ENCODE results near the gene ZNF536. TPM values are rescaled to one million over a fixed set of nuclear protein-coding genes. Genes with fewer than 3 reads are reported as not detected.

ZNF536 gene
- total RNA-seq, 1 experiment from 2014 or later: not detected

DNA sequence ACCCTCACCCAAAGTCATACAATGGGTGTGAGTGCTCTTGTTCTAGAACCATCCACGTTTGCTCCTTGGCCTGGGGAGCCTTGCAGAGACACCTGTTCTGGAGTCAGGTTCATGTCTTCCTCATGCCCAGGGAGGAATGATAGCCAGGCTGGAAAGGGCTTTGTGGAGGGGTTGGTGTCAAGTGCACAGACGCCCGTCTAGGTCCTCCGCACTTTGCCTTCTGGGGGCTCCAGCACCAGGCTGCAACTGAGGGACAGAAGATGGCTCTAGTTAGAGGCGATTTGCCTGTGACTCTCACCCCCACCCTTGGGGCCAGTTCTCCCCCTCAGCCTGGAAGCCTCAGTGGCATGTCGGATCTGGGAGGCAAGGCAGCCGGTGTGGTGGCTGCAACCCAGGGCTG is 47.2 kb upstream of the ZNF536 start:
- TF ChIP-seq, protein P1, sequence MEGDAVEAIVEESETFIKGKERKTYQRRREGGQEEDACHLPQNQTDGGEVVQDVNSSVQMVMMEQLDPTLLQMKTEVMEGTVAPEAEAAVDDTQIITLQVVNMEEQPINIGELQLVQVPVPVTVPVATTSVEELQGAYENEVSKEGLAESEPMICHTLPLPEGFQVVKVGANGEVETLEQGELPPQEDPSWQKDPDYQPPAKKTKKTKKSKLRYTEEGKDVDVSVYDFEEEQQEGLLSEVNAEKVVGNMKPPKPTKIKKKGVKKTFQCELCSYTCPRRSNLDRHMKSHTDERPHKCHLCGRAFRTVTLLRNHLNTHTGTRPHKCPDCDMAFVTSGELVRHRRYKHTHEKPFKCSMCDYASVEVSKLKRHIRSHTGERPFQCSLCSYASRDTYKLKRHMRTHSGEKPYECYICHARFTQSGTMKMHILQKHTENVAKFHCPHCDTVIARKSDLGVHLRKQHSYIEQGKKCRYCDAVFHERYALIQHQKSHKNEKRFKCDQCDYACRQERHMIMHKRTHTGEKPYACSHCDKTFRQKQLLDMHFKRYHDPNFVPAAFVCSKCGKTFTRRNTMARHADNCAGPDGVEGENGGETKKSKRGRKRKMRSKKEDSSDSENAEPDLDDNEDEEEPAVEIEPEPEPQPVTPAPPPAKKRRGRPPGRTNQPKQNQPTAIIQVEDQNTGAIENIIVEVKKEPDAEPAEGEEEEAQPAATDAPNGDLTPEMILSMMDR (IDR thresholded peaks at IDR 0.05; ENCODE audit: insufficient read depth in 1 of 2, low read depth in 1 of 2, low read length in 1 of 2, severe bottlenecking in 1 of 2, unreplicated experiment in 1 of 2): no peak
- intact Hi-C loops (cut with micrococcal nuclease; ENCODE audit: unreplicated experiment): no loop called here
- ChIA-PET CTCF (no interaction called here), POLR2A (no interaction called here)
- no peak for DNase-seq
- no peaks in the 10 kb centered on the region for H3K27me3 Mint-ChIP-seq (ENCODE audit: insufficient read depth, unreplicated experiment)
- peaks cover 28% of the 10 kb centered on the region for H3K9me3 Mint-ChIP-seq (ENCODE audit: unreplicated experiment)
- peaks cover 16% of the 10 kb centered on the region for H3K4me1 ChIP-seq
- H3K27me3 ChIP-seq (replicated peaks; ENCODE audit: control insufficient read depth, insufficient read depth, low read length): no peaks in the 10 kb centered on the region
- no peak overlapping the region for H3K4me3 Mint-ChIP-seq (ENCODE audit: unreplicated experiment)
- no TSS peak for BruUV-seq (replicated peaks)
- H3K27ac Mint-ChIP-seq (ENCODE audit: unreplicated experiment): no peak overlapping the region
- 0 out of 2 replicates have a peak, but pooled peaks cover 4% of the 10 kb centered on the region for H3K9me3 ChIP-seq
- H3K4me1 Mint-ChIP-seq (ENCODE audit: low read depth, unreplicated experiment): no peaks in the 10 kb centered on the region
- no peaks in the 10 kb centered on the region for H3K36me3 ChIP-seq (ENCODE audit: control insufficient read depth, insufficient read depth, low read length)
- peaks cover 7% of the 10 kb centered on the region for H3K36me3 Mint-ChIP-seq (ENCODE audit: insufficient read depth, unreplicated experiment)
- no peak overlapping the region for H3K4me3 ChIP-seq (ENCODE audit: low read depth, low read length)

GRCh38 chr19:30325676-30326392 is 46.4 kb upstream of the ZNF536 start:
- H3K27me3 Mint-ChIP-seq (ENCODE audit: insufficient read depth, unreplicated experiment): no peaks in the 10 kb centered on the region
- H3K9me3 Mint-ChIP-seq (ENCODE audit: unreplicated experiment): peaks cover 28% of the 10 kb centered on the region
- ChIA-PET CTCF (no interaction called here), POLR2A (no interaction called here)
- no peaks in the 10 kb centered on the region for H3K4me1 Mint-ChIP-seq (ENCODE audit: low read depth, unreplicated experiment)
- no peak for DNase-seq
- no peaks in the 10 kb centered on the region for H3K27me3 ChIP-seq (replicated peaks; ENCODE audit: control insufficient read depth, insufficient read depth, low read length)
- intact Hi-C loops (cut with micrococcal nuclease; ENCODE audit: unreplicated experiment): no loop called here
- H3K4me3 Mint-ChIP-seq (ENCODE audit: unreplicated experiment): no peak overlapping the region
- no peak overlapping the region for H3K4me3 ChIP-seq (ENCODE audit: low read depth, low read length)
- no peak overlapping the region for H3K27ac Mint-ChIP-seq (ENCODE audit: unreplicated experiment)
- peaks cover 7% of the 10 kb centered on the region for H3K36me3 Mint-ChIP-seq (ENCODE audit: insufficient read depth, unreplicated experiment)
- TF ChIP-seq, protein P1 (IDR thresholded peaks at IDR 0.05; ENCODE audit: insufficient read depth in 1 of 2, low read depth in 1 of 2, low read length in 1 of 2, severe bottlenecking in 1 of 2, unreplicated experiment in 1 of 2): no peak
- H3K36me3 ChIP-seq (ENCODE audit: control insufficient read depth, insufficient read depth, low read length): no peaks in the 10 kb centered on the region
- peaks cover 17% of the 10 kb centered on the region for H3K4me1 ChIP-seq
- no TSS peak for BruUV-seq (replicated peaks)
- 0 out of 2 replicates have a peak, but pooled peaks cover 4% of the 10 kb centered on the region for H3K9me3 ChIP-seq

DNA sequence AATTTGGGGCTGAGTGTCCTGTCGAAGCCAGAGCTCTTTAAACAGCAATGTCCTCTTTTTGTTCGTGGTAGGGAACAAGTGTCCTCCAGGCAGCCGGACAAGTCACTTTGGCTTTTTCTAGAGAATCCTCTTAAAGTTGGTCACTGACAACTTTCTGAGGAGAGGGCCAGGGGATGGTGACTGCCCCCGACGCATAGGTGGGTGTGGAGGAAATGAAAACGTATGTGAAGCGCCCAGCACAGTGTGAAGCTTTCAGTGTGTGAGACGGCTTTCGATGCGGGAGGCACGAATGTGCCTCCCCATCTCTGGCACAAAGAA is 45.8 kb upstream of the ZNF536 start:
- Mint-ChIP-seq H3K9me3 (ENCODE audit: unreplicated experiment) (peaks cover 30% of the 10 kb centered on the region), H3K27ac (ENCODE audit: unreplicated experiment) (no peak overlapping the region), H3K4me3 (ENCODE audit: unreplicated experiment) (no peak overlapping the region), H3K4me1 (ENCODE audit: low read depth, unreplicated experiment) (no peaks in the 10 kb centered on the region), H3K27me3 (ENCODE audit: insufficient read depth, unreplicated experiment) (no peaks in the 10 kb centered on the region), H3K36me3 (ENCODE audit: insufficient read depth, unreplicated experiment) (peaks cover 7% of the 10 kb centered on the region)
- no TSS peak for BruUV-seq (replicated peaks)
- ChIA-PET CTCF (no interaction called here), POLR2A (no interaction called here)
- Histone ChIP-seq H3K27me3 (replicated peaks; ENCODE audit: control insufficient read depth, insufficient read depth, low read length) (no peaks in the 10 kb centered on the region), H3K36me3 (ENCODE audit: control insufficient read depth, insufficient read depth, low read length) (no peaks in the 10 kb centered on the region), H3K4me1 (peaks cover 17% of the 10 kb centered on the region), H3K4me3 (ENCODE audit: low read depth, low read length) (no peak overlapping the region), H3K9me3 (0 out of 2 replicates have a peak, but pooled peaks cover 4% of the 10 kb centered on the region)
- DNase-seq: no peak
- intact Hi-C loops (cut with micrococcal nuclease; ENCODE audit: unreplicated experiment): no loop called here
- TF ChIP-seq, protein P1 (IDR thresholded peaks at IDR 0.05; ENCODE audit: insufficient read depth in 1 of 2, low read depth in 1 of 2, low read length in 1 of 2, severe bottlenecking in 1 of 2, unreplicated experiment in 1 of 2): no peak
